SKM-1 (cell line): ENCODE data around the gene AGRN.

Experiments
- DNase-seq: peaks from one replicate; lab custom pipeline; 2025; ENCODE audit not compliant: unreplicated experiment; lab: John Stamatoyannopoulos, UW

Gene AGRN

GRCh38 chr1:1079408-1080121 is 59.6 kb downstream of the AGRN start:
- no peak for DNase-seq

GRCh38 chr1:1080122-1080757 is 60.3 kb downstream of the AGRN start:
- no peak for DNase-seq

- no peak for DNase-seq
These were observed 61.0 kb downstream of the AGRN start for GRCh38 chr1:1080951-1081310.

- no peak for DNase-seq
These were observed 61.7 kb downstream of the AGRN start for GRCh38 chr1:1081311-1082238.

- DNase-seq: no peak
These were observed 62.4 kb downstream of the AGRN start for GRCh38 chr1:1082239-1082775.

- DNase-seq: no peak
These were observed 63.0 kb downstream of the AGRN start for GRCh38 chr1:1082776-1083415.

- DNase-seq: no peak
These were observed 63.8 kb downstream of the AGRN start for GRCh38 chr1:1083416-1084371.

GRCh38 chr1:1084372-1085170 is 64.7 kb downstream of the AGRN start:
- no peak for DNase-seq

GRCh38 chr1:1085171-1085841 is 65.4 kb downstream of the AGRN start:
- DNase-seq: no peak

GRCh38 chr1:1085911-1086841 is 66.3 kb downstream of the AGRN start:
- DNase-seq: no peak

GRCh38 chr1:1086911-1087341 is 67.0 kb downstream of the AGRN start:
- no peak for DNase-seq

GRCh38 chr1:1087351-1088028 is 67.6 kb downstream of the AGRN start:
- no peak for DNase-seq

- no peak for DNase-seq
These were observed 68.3 kb downstream of the AGRN start for GRCh38 chr1:1088029-1088800.

- no peak for DNase-seq
These were observed 69.1 kb downstream of the AGRN start for GRCh38 chr1:1088801-1089680.

GRCh38 chr1:1089731-1090423 is 70.0 kb downstream of the AGRN start:
- no peak for DNase-seq
